ENCODE results near the gene STON1. TPM values are rescaled to one million over a fixed set of nuclear protein-coding genes. Genes with fewer than 3 reads are reported as not detected.

Gene STON1
- total and polyA plus RNA-seq, 2 of the 8 experiments (the other 6 are each of a cell fraction or from before 2014, with no cell fraction given), result 5.0 to 10.1 TPM

GRCh38 chr2:48514348-48515003 lies 15.5 kb upstream of the STON1 start:
- POLR2A ChIA-PET (ENCODE audit: partially characterized antibody), result no interaction called here
- no peaks in the 10 kb centered on the region for H4K20me1 ChIP-seq (replicated peaks in 1 of 2; ENCODE audit: control insufficient read depth in 1 of 2, insufficient read depth in 2 of 2, low read length in 2 of 2)
- peaks cover 0 to 2% (median 0%) of the 10 kb centered on the region in 4 experiments; a peak in 3 of 7 replicates for H3K4me1 ChIP-seq (replicated peaks in 1 of 4; ENCODE audit: control insufficient read depth in 3 of 4, insufficient read depth in 4 of 4, low read length in 3 of 4)
- H4K5ac ChIP-seq (ENCODE audit: insufficient read length, low read depth, low read length), result no peak overlapping the region
- H2BK15ac ChIP-seq (ENCODE audit: low read length), result no peak overlapping the region
- peaks cover 2 to 36% (median 4%) of the 10 kb centered on the region in 4 experiments; a peak in 5 of 8 replicates for H3K36me3 ChIP-seq (ENCODE audit: control insufficient read depth in 2 of 4, insufficient read depth in 4 of 4, low read length in 3 of 4)
- no peaks in the 10 kb centered on the region for H3K9me3 ChIP-seq (ENCODE audit: insufficient read depth in 2 of 2, low read depth in 1 of 2, low read length in 1 of 2)
- WGBS, 2 experiments (ENCODE audit: extremely low coverage in 1 of 2, insufficient coverage in 1 of 2, insufficient read length in 1 of 2, insufficient replicate concordance in 2 of 2, low coverage in 1 of 2, low lambda C conversion rate in 2 of 2, missing lambda C conversion rate in 1 of 2), result 95% methylated on average over 9 of the region's 9 CpGs; no CpG with 5 or more reads in 1 of the 2 experiments
- H2BK5ac ChIP-seq (ENCODE audit: low read depth, low read length), result no peak overlapping the region
- no peak overlapping the region for H3K23ac ChIP-seq (ENCODE audit: insufficient read length)
- H3K14ac ChIP-seq (ENCODE audit: insufficient read length), result no peak overlapping the region
- no peak overlapping the region for H2BK12ac ChIP-seq (ENCODE audit: low read depth, low read length)
- no peak overlapping the region for H3K4me3 ChIP-seq (ENCODE audit: extremely low read depth in 1 of 4, insufficient read depth in 2 of 4, low read depth in 3 of 4, low read length in 4 of 4)
- H2BK20ac ChIP-seq (ENCODE audit: low read length), result no peak overlapping the region
- H3K27ac ChIP-seq (ENCODE audit: low read depth, low read length), result no peak overlapping the region
- no peaks in the 10 kb centered on the region for H3K79me2 ChIP-seq (ENCODE audit: control insufficient read depth in 1 of 2, insufficient read depth in 2 of 2, low read length in 2 of 2)
- H3K27me3 ChIP-seq (replicated peaks in 1 of 4; ENCODE audit: control insufficient read depth in 3 of 4, extremely low read depth in 1 of 4, insufficient read depth in 3 of 4, low read length in 3 of 4), result no peaks in the 10 kb centered on the region
- no peak overlapping the region for H3K9ac ChIP-seq (replicated peaks in 1 of 4; ENCODE audit: extremely low read depth in 1 of 4, low read depth in 3 of 4, low read length in 3 of 4)
- no peak overlapping the region for H2AK5ac ChIP-seq (ENCODE audit: low read depth, low read length)
- no peak overlapping the region for H4K91ac ChIP-seq (replicated peaks; ENCODE audit: insufficient read length, low read length)
- H3K4ac ChIP-seq (replicated peaks; ENCODE audit: insufficient read length, low read depth, low read length), result no peak overlapping the region
- H4K8ac ChIP-seq (ENCODE audit: extremely low read depth, insufficient read depth, low read length), result no peak overlapping the region
- no peak overlapping the region for H3K56ac ChIP-seq (replicated peaks; ENCODE audit: insufficient read length, low read depth, low read length)
- H3K18ac ChIP-seq (ENCODE audit: extremely low read depth, low read length), result no peak overlapping the region
- H3K4me2 ChIP-seq (ENCODE audit: insufficient read depth in 1 of 2, low read depth in 2 of 2, low read length in 2 of 2), result no peak overlapping the region
- FAIRE-seq, result no peak
- no peak overlapping the region for H2AFZ ChIP-seq (ENCODE audit: low read length)
- CTCF ChIA-PET (ENCODE audit: partially characterized antibody), result no interaction called here
- no peaks in the 10 kb centered on the region for H3K79me1 ChIP-seq (ENCODE audit: low read depth, low read length)
- TF ChIP-seq GTF2F1 (IDR thresholded peaks at IDR 0.05; ENCODE audit: borderline replicate concordance, low read depth, low read length), result no peak
- H3K23me2 ChIP-seq (ENCODE audit: low read depth, low read length), result no peaks in the 10 kb centered on the region
- no peak overlapping the region for H2BK120ac ChIP-seq (replicated peaks; ENCODE audit: low read depth, low read length)
- no peak for DNase-seq (ENCODE audit: low read depth in 1 of 2, low spot score in 2 of 2)
